Measurements from ENCODE around the gene PLGRKT.
"Not testable (repeated sequence)": the region's sequence is repeated elsewhere in the genome, so short reads cannot be mapped to it uniquely, and the experiment has no call there.

The PLGRKT gene

DNA sequence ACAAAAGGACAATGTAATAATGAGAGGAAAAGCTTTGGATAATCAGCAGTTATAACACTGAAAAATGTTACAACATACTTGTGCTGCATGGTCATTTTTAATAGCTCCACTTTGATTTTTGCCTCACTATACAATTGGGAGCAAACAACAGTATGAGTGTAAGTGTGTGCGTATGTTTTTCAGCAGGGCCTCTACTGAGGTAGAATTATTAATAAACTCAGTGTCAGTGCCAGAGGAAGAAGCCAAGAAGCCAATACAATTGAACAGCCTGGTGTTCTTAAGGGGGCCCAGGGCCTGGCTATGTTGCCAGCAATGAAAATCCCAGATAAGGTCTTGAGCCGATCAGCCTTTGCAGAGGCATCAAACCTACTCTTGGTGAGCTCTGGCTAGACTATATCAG, 81.9 kb downstream of the PLGRKT start:
- no peak for DNase-seq (ENCODE audit: low spot score)
- Histone ChIP-seq H3K4me3 (no peak overlapping the region), H3K27ac (no peak overlapping the region)
- TF ChIP-seq, protein P1, sequence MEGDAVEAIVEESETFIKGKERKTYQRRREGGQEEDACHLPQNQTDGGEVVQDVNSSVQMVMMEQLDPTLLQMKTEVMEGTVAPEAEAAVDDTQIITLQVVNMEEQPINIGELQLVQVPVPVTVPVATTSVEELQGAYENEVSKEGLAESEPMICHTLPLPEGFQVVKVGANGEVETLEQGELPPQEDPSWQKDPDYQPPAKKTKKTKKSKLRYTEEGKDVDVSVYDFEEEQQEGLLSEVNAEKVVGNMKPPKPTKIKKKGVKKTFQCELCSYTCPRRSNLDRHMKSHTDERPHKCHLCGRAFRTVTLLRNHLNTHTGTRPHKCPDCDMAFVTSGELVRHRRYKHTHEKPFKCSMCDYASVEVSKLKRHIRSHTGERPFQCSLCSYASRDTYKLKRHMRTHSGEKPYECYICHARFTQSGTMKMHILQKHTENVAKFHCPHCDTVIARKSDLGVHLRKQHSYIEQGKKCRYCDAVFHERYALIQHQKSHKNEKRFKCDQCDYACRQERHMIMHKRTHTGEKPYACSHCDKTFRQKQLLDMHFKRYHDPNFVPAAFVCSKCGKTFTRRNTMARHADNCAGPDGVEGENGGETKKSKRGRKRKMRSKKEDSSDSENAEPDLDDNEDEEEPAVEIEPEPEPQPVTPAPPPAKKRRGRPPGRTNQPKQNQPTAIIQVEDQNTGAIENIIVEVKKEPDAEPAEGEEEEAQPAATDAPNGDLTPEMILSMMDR (IDR thresholded peaks at IDR 0.05): no peak

DNA sequence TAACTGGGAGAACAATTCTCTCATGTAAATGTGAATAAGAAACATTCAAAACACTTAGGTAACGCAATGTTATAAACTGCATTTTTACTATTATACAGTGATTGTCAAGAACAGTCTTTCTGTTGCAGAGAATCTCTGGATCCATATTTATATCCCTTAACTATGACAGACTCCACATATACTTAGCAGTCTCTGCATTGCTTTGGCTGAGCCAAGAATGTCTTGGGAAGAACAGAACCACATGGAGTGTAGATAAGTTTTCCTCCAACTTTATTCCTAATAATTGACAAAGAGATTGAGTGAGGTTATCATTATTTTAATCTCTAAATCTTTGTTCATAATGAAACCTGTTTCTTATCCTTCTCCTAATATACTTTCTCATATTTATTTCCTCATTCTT, 82.5 kb downstream of the PLGRKT start:
- TF ChIP-seq, protein P1 (IDR thresholded peaks at IDR 0.05): no peak
- Histone ChIP-seq H3K27ac (no peak overlapping the region), H3K4me3 (no peak overlapping the region)
- no peak for DNase-seq (ENCODE audit: low spot score)

DNA sequence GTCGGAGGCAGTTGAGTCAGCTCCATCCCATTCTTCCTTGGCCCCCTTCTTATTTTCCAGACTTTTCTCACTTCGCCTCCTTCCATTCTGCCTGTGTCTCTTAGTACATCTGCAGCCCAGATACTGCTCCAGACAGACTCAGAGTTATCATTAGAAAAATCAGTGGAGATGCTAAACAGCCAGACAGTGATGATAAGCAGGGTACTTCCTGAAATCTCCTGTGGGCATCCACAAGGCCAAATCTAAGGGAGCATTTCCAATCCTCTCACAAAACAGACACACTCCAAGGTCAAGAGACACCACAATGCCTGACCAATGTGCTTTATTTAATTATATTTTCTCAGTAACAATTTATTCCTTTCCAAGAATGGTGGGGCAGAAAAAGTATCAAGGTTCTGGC, 83.5 kb downstream of the PLGRKT start:
- Histone ChIP-seq H3K4me3 (no peak overlapping the region), H3K27ac (no peak overlapping the region)
- TF ChIP-seq, protein P1 (IDR thresholded peaks at IDR 0.05): no peak
- DNase-seq (ENCODE audit: low spot score): no peak

DNA sequence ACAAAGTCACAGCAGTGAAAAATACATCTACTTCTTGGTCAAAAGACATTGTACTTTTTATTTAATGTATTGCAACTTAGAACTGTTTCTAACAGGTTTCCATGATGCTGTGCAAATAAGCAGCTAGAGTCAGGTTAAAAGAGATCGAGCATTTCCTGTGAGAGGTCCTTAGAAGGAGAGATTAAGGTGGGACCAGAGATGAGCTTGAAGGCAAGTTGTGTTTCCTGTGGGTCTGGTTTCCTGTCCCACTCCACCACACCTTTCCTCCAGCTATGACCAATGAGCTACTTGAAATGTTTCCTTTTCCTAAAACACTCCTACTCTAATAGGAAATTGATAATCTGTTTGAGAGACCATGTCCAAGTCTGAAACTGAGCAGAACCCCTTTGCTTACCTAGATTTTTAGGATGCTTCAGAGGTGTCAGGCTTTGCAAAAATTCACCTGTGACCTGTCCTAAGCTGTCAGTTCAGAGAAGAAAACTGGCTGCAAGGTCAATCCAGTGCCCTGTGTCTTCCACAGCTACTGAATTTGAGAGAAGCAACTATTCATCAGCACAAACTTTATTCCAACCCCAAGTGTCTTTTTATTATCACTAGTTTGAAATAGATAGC, 85.0 kb downstream of the PLGRKT start:
- Histone ChIP-seq H3K4me3 (no peak overlapping the region), H3K27ac (no peak overlapping the region)
- no peak for DNase-seq (ENCODE audit: low spot score)
- TF ChIP-seq, protein P1 (IDR thresholded peaks at IDR 0.05): no peak

DNA sequence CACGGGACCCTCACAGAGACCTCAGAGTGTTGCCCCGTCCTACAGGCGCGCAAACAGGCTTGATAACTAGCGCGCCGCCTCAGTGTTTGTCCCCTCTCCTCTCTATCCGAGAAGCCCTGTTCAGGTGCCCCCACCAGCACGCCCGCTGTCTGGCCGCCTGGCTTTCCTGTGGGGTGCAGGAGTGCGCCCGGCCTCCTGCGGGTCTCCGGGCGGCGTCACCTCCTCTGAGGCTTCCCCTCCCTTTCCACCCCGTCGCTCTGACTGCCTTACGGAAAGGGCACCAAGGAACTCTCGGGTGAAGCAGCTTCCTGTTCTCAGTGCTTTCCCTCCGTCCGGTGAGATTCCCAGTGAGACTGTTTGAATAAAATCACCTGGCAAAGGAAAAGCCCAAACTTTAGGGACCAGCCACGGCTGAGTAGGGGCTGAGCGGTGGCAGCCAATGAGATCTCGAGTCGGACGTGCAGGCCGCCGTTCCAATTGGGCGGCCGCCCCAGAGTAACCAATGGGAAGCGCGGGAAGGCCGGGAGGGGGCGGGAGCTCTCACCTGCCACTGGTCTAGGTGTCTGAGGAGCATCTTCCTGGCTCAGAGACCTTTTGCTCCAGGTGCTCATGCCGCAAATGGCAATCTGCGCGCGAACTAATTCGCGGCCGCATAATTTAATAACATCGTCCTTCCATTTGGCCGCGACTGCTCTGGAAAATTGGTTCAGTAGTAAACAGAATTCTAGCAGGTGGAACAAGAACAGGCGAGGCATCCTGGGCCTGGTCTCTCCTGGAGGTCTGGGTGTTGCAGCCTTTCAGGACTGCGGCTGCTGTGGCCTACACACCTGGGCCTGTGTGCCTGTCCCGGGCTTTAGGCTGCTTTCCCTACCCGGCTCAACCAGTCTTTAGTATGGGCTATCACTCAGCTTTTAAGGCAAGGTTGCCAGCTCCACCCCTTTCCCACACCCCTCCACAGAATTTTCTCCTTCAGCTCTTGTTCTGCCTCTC, 98.4 kb downstream of the PLGRKT start, which contains the start of gene RLN1:
RLN1 (minus strand) TSS at position 885 of the 990 bp plus-strand sequence; CDS start at position 755, 130 bp downstream.
- peak within 1 kb of the TSS; percentile 53 for H3K4me3 ChIP-seq
- not testable (repeated sequence) for DNase-seq (ENCODE audit: low spot score); H3K27ac ChIP-seq

DNA sequence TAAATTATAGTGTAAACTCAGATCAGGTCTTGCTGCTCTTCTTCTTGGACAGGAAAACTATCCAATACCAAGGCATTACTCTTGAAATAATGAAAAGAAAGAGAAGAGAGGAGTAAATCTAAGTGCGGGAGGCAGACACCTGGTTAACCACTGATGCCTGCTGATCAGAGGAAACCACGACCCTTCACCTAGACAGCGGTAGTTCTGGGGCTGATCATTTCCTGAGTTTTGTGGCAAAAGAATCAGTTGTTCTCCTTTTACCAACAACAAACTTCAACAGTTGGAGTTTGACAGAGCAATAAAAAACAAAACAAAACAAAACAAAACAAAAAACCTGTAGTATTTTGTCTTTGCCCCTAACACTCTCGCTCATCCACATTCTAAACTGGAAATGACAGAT, 101.0 kb downstream of the PLGRKT start:
- no peak for DNase-seq (ENCODE audit: low spot score)
- Histone ChIP-seq H3K4me3 (no peak overlapping the region), H3K27ac (no peak overlapping the region)
- TF ChIP-seq, protein P1 (IDR thresholded peaks at IDR 0.05): no peak

DNA sequence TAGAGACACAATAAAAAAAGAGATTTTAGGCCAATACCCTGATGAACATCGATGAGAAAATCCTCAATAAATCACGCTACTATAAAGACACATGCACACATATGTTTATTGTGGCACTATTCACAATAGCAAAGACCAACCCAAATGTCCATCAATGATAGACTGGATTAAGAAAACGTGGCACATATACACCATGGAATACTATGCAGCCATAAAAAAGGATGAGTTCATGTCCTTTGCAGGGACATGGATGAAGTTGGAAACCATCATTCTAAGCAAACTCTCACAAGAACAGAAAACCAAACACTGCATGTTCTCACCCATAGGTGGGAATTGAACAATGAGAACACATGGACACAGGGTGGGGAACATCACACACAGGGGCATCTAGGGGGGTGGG, 106.4 kb downstream of the PLGRKT start:
- not testable (repeated sequence) for H3K27ac ChIP-seq; H3K4me3 ChIP-seq; DNase-seq (ENCODE audit: low spot score)

Measured in coronary artery (tissue), 2 donors.